ENCODE results near the gene NLK. TPM values are rescaled to one million over a fixed set of nuclear protein-coding genes. Genes with fewer than 3 reads are reported as not detected.

Gene NLK
- total RNA-seq, 1 experiment from 2014 or later = 40.3 TPM

GRCh38 chr17:28008513-28008912 is 34.0 kb upstream of the NLK start (continued):
- TF ChIP-seq ZNF425 (CRISPR knock-in tag; conservative IDR thresholded peaks at IDR 0.05) (no peak), EMX1 (CRISPR knock-in tag; IDR thresholded peaks at IDR 0.05) (peak; percentile 81; the same call in 1 of the 2 replicates), NFE2L1 (CRISPR knock-in tag; IDR thresholded peaks at IDR 0.05) (peak; percentile 92), ZSCAN18 (CRISPR knock-in tag; IDR thresholded peaks at IDR 0.05) (0 out of 2 replicates have a peak, but pooled peaks have one; percentile 84)

- ChIA-PET CTCF (no interaction called here), POLR2A (no interaction called here)
- Mint-ChIP-seq H3K9me3 (peaks cover 4% of the 10 kb centered on the region; the same call in 1 of the 2 replicates), H3K4me1 (0 out of 2 replicates have a peak, but pooled peaks cover 3% of the 10 kb centered on the region), H3K27ac (no peak overlapping the region), H3K27me3 (ENCODE audit: low read depth) (peaks cover 9% of the 10 kb centered on the region), H3K36me3 (no peaks in the 10 kb centered on the region), H3K4me3 (no peak overlapping the region)
- TF ChIP-seq ATF1 (CRISPR knock-in tag; IDR thresholded peaks at IDR 0.05) (no peak), MXD4 (CRISPR knock-in tag; IDR thresholded peaks at IDR 0.05; ENCODE audit: borderline replicate concordance) (no peak), ZNF416 (CRISPR knock-in tag; IDR thresholded peaks at IDR 0.05) (no peak), SMAD3 (CRISPR knock-in tag; IDR thresholded peaks at IDR 0.05; ENCODE audit: borderline replicate concordance) (no peak), CTCF (IDR thresholded peaks at IDR 0.05) (no peak), KAT7 (CRISPR knock-in tag; IDR thresholded peaks at IDR 0.05; ENCODE audit: borderline replicate concordance) (no peak), ZNF512 (CRISPR knock-in tag; IDR thresholded peaks at IDR 0.05; ENCODE audit: borderline replicate concordance) (no peak), ZNF317 (CRISPR knock-in tag; IDR thresholded peaks at IDR 0.05; ENCODE audit: borderline replicate concordance, low read depth) (no peak), ZNF396 (CRISPR knock-in tag; IDR thresholded peaks at IDR 0.05; ENCODE audit: borderline replicate concordance) (no peak)
- ATAC-seq = no peak
- no peak for DNase-seq (ENCODE audit: low spot score)
Measured at GRCh38 chr17:28010406-28010805, 32.1 kb upstream of the NLK start.

GRCh38 chr17:28018439-28019070 is 23.9 kb upstream of the NLK start:
- Mint-ChIP-seq H3K9me3 (peaks cover 4% of the 10 kb centered on the region; the same call in 1 of the 2 replicates), H3K4me1 (no peaks in the 10 kb centered on the region), H3K4me3 (no peak overlapping the region), H3K27ac (no peak overlapping the region), H3K36me3 (no peaks in the 10 kb centered on the region), H3K27me3 (ENCODE audit: low read depth) (peaks cover 2% of the 10 kb centered on the region; the same call in 1 of the 2 replicates)
- no peak for DNase-seq (ENCODE audit: low spot score)
- POLR2A ChIA-PET = no interaction called here
- no peak for ATAC-seq
- CTCF ChIA-PET = no interaction called here
- TF ChIP-seq ZNF219 (CRISPR knock-in tag; IDR thresholded peaks at IDR 0.05; ENCODE audit: borderline replicate concordance) (no peak), STAT6 (CRISPR knock-in tag; conservative IDR thresholded peaks at IDR 0.05; ENCODE audit: low read depth) (no peak), ZNF416 (CRISPR knock-in tag; IDR thresholded peaks at IDR 0.05) (no peak), NR2C2 (CRISPR knock-in tag; IDR thresholded peaks at IDR 0.05) (no peak), MAX (CRISPR knock-in tag; IDR thresholded peaks at IDR 0.05) (no peak), OVOL2 (CRISPR knock-in tag; IDR thresholded peaks at IDR 0.05; ENCODE audit: borderline replicate concordance) (no peak), JUN (CRISPR knock-in tag; IDR thresholded peaks at IDR 0.05) (no peak), NFATC4 (CRISPR knock-in tag; IDR thresholded peaks at IDR 0.05) (no peak), IRF2 (CRISPR knock-in tag; IDR thresholded peaks at IDR 0.05; ENCODE audit: borderline replicate concordance, low read depth) (no peak)
